ENCODE measurements around the gene TUBB2B.
"Not testable (repeated sequence)": the region's sequence is repeated elsewhere in the genome, so short reads cannot be mapped to it uniquely, and the experiment has no call there.

The TUBB2B gene

DNA sequence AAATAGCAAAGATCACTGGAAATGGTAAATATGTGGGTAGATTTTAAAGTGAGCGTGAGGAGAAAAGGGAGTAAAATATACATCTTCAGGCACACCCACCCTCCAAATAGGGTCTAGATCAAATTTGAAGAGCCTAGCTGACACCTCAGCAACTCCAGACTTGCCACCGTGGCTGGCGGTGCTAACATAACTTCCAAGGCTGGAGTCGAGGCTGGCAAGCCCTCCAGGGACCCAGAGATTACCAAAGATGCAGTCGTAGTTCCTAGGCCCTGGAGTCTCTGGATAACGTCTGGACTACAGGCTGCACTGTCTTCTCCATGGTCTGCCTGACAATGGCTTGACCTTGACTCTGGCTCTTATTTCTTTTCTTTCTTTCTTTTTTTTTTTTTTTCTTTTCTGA lies 22.5 kb downstream of the TUBB2B start:
- TF ChIP-seq, protein P1, sequence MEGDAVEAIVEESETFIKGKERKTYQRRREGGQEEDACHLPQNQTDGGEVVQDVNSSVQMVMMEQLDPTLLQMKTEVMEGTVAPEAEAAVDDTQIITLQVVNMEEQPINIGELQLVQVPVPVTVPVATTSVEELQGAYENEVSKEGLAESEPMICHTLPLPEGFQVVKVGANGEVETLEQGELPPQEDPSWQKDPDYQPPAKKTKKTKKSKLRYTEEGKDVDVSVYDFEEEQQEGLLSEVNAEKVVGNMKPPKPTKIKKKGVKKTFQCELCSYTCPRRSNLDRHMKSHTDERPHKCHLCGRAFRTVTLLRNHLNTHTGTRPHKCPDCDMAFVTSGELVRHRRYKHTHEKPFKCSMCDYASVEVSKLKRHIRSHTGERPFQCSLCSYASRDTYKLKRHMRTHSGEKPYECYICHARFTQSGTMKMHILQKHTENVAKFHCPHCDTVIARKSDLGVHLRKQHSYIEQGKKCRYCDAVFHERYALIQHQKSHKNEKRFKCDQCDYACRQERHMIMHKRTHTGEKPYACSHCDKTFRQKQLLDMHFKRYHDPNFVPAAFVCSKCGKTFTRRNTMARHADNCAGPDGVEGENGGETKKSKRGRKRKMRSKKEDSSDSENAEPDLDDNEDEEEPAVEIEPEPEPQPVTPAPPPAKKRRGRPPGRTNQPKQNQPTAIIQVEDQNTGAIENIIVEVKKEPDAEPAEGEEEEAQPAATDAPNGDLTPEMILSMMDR (IDR thresholded peaks at IDR 0.05; ENCODE audit: borderline replicate concordance, control extremely low read depth, extremely low read depth, insufficient read depth, missing control alignments), result no peak
- in situ Hi-C loops (cut with MboI; ENCODE audit: low sequenced_read_pairs, unreplicated experiment), result no loop called here
- no peak for DNase-seq (ENCODE audit: low spot score)

DNA sequence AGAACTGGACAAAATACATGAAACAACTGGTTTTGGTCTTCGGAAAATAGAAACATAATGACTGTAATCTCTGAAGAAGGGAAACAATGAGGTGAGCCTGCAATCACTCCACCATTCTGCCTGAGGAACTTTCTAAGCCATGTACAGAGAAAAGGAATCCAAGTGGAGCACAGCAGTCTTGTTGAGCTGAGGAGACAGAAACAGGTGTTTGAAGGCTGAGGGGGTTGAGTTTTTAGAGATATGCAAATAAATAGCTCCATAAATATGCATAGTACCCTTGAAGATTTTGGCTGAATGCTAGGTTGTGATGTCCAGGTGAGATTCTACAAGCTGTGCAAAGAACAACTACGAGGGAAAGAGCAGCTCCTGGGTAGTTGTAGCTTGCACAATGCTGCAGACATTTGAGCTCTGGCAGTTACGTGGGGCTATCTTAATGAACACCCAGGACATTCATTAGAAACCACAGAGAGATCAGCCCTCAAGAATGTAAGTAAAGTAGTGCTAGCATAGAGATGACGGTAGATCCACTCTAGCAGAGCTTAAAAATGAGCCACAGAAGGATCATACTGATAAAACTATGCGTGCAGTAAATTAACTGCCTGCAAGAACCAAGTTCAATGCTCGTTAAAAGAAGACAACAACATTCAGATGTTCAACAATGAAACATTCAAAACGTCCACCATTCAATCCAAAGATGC lies 24.3 kb downstream of the TUBB2B start:
- TF ChIP-seq, protein P1 (IDR thresholded peaks at IDR 0.05; ENCODE audit: borderline replicate concordance, control extremely low read depth, extremely low read depth, insufficient read depth, missing control alignments), result no peak
- in situ Hi-C loops (cut with MboI; ENCODE audit: low sequenced_read_pairs, unreplicated experiment), result no loop called here
- peak; percentile 43 for DNase-seq (ENCODE audit: low spot score)

DNA sequence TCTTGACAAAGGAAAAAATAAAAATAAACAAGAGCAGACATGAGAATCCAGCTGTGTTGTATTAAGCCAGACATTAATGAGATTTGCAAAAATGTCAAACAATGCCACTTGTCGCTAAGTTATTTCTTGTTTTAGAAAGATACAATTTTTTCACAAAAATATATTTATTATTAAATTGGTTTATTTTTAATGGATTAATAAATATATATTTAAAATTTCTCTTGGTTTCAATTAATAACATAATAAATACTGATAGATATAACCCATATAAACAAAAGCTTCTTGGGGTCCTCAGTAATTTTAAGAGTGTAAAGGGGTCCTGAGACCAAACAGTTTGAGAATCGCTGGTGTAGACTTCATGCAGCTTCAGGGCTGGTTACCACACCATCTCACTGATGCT lies 26.1 kb downstream of the TUBB2B start:
- TF ChIP-seq, protein P1 (IDR thresholded peaks at IDR 0.05; ENCODE audit: borderline replicate concordance, control extremely low read depth, extremely low read depth, insufficient read depth, missing control alignments), result no peak
- in situ Hi-C loops (cut with MboI; ENCODE audit: low sequenced_read_pairs, unreplicated experiment), result no loop called here
- DNase-seq (ENCODE audit: low spot score), result no peak

DNA sequence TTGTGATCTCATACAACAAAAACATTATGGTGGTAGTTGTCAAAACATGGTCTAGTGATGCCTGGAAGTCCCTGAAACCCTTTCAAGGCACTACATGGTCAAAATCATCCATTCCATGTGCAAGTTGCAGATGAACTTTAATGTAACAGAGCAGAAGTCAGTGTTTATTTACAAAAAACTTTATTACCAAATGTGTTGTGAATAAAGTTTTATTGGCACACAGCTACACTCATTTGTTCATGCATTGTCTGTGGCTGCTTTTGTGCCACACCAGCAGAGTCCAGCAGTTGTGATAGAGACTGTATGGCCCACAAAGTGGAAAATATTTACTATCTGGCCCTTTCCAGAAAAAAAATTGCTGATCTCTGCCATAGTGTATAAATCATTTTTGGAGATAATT lies 26.8 kb downstream of the TUBB2B start:
- no peak for DNase-seq (ENCODE audit: low spot score)
- in situ Hi-C loops (cut with MboI; ENCODE audit: low sequenced_read_pairs, unreplicated experiment), result no loop called here
- TF ChIP-seq, protein P1 (IDR thresholded peaks at IDR 0.05; ENCODE audit: borderline replicate concordance, control extremely low read depth, extremely low read depth, insufficient read depth, missing control alignments), result no peak

DNA sequence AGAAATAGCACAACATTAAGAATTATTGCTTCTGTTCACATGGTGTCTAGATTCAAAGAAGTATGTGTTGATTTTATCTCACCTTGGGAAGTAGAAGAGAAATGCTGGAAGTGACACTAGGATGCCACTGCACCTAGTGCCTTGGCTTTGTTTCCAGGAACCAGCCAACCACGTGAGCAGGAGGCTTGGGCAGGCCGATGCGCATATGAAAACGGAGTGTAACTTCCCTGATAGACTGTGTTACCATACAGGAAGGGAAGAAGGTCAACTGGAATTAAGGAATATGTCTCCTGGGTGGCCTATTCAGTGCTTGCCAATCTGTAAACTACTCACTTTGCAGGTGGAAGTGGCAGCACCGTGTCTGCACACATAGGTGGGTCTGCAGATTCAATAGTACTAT lies 28.1 kb downstream of the TUBB2B start:
- in situ Hi-C loops (cut with MboI; ENCODE audit: low sequenced_read_pairs, unreplicated experiment), result no loop called here
- TF ChIP-seq, protein P1 (IDR thresholded peaks at IDR 0.05; ENCODE audit: borderline replicate concordance, control extremely low read depth, extremely low read depth, insufficient read depth, missing control alignments), result no peak
- DNase-seq (ENCODE audit: low spot score), result no peak

DNA sequence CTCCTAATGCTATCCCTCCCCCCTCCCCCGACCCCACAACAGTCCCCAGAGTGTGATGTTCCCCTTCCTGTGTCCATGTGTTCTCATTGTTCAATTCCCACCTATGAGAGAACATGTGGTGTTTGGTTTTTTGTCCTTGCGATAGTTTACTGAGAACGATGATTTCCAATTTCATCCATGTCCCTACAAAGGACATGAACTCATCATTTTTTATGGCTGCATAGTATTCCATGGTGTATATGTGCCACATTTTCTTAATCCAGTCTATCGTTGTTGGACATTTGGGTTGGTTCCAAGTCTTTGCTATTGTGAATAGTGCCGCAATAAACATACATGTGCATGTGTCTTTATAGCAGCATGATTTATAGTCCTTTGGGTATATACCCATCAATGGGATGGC lies 29.7 kb downstream of the TUBB2B start:
- in situ Hi-C loops (cut with MboI; ENCODE audit: low sequenced_read_pairs, unreplicated experiment); DNase-seq (ENCODE audit: low spot score): not testable (repeated sequence)

DNA sequence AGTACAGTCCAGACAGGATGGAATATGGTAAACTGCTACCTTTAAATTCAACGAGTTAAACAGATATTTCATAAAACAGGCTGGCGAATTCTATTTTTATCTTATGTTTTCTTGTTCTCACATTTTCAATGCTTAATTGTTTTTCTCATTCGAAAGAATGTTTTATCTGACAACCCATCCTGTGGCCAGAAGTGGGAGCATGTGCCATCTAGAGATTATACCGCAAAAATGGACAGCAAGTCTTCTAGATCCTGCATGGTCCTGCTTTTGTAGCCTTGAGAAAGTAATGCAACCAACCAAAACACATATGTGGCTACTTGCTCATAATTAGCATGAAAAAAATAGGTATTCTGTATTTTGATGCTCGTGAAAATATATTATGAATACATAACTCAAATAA lies 30.7 kb downstream of the TUBB2B start:
- TF ChIP-seq, protein P1 (IDR thresholded peaks at IDR 0.05; ENCODE audit: borderline replicate concordance, control extremely low read depth, extremely low read depth, insufficient read depth, missing control alignments), result no peak
- no peak for DNase-seq (ENCODE audit: low spot score)
- in situ Hi-C loops (cut with MboI; ENCODE audit: low sequenced_read_pairs, unreplicated experiment), result no loop called here

All from GM13976 (cell line).